ENCODE measurements around the gene ILKAP. TPM values are rescaled to one million over a fixed set of nuclear protein-coding genes. Genes with fewer than 3 reads are reported as not detected.

Gene ILKAP
- total RNA-seq, 1 experiment from 2014 or later, result 53.4 TPM

GRCh38 chr2:238220892-238221521 lies 17.5 kb upstream of the ILKAP start:
- no peak overlapping the region for H3K4me3 ChIP-seq (replicated peaks in 1 of 2; ENCODE audit: low read depth in 1 of 2, low read length in 2 of 2)
- H3K79me2 ChIP-seq (ENCODE audit: insufficient read depth, low read length), result no peaks in the 10 kb centered on the region
- no peaks in the 10 kb centered on the region for H4K20me1 ChIP-seq (ENCODE audit: insufficient read depth)
- no peak overlapping the region for H3K4me2 ChIP-seq (ENCODE audit: low read length)
- CTCF ChIA-PET, result no interaction called here
- no peak overlapping the region for H3K27ac ChIP-seq (ENCODE audit: low read depth, low read length)
- POLR2A ChIA-PET, result no interaction called here
- TF ChIP-seq ZBTB33 (IDR thresholded peaks at IDR 0.05; ENCODE audit: extremely low read depth, insufficient replicate concordance, low read length) (no peak), JUND (IDR thresholded peaks at IDR 0.05) (no peak), TCF7L2 (IDR thresholded peaks at IDR 0.05; ENCODE audit: borderline replicate concordance, extremely low read depth, insufficient read depth, insufficient read length) (no peak), CEBPB (IDR thresholded peaks at IDR 0.05; ENCODE audit: low read depth) (no peak), EGR1 (IDR thresholded peaks at IDR 0.05; ENCODE audit: low read depth) (no peak), SIN3A (IDR thresholded peaks at IDR 0.05; ENCODE audit: low read depth) (no peak), REST (IDR thresholded peaks at IDR 0.05; ENCODE audit: low read depth) (no peak), CTCF (IDR thresholded peaks at IDR 0.05 in 2 of 3, conservative IDR thresholded peaks at IDR 0.05 in 1 of 3; ENCODE audit: borderline replicate concordance in 1 of 3, insufficient read depth in 1 of 3, low read depth in 2 of 3, low read length in 2 of 3) (no peak), POLR2A (IDR thresholded peaks at IDR 0.05; ENCODE audit: borderline replicate concordance, extremely low read depth, insufficient read depth, insufficient read length) (no peak), EZH2 (IDR thresholded peaks at IDR 0.05) (no peak), ELF1 (IDR thresholded peaks at IDR 0.05; ENCODE audit: borderline replicate concordance, low read depth) (no peak), EZH2phosphoT487 (IDR thresholded peaks at IDR 0.05; ENCODE audit: borderline replicate concordance) (no peak), CBX3 (IDR thresholded peaks at IDR 0.05; ENCODE audit: low read depth) (no peak)
- RAD21 ChIA-PET (ENCODE audit: low non-redundant PET in 1 of 2, low total read pairs in 2 of 2, uncharacterized antibody in 2 of 2, unreplicated experiment in 2 of 2), result no interaction called here
- DNase-seq (ENCODE audit: low read depth, low spot score) (no peak), ATAC-seq (no peak)
- intact Hi-C loops (cut with micrococcal nuclease), result no loop called here
- H3K36me3 ChIP-seq (ENCODE audit: control insufficient read depth in 1 of 2, insufficient read depth in 2 of 2, low read length in 2 of 2), result no peaks in the 10 kb centered on the region
- no peak overlapping the region for H2AFZ ChIP-seq (ENCODE audit: low read depth, low read length, poor library complexity, severe bottlenecking)
- no peaks in the 10 kb centered on the region for H3K4me1 ChIP-seq (ENCODE audit: control insufficient read depth in 1 of 2, insufficient read depth in 2 of 2, low read length in 2 of 2)
- BruUV-seq (replicated peaks), result no TSS peak
- no peaks in the 10 kb centered on the region for H3K27me3 ChIP-seq (ENCODE audit: insufficient read depth, low read length)
- no peaks in the 10 kb centered on the region for H3K9me2 ChIP-seq (ENCODE audit: insufficient read depth)
- no peaks in the 10 kb centered on the region for H3K9me3 ChIP-seq (ENCODE audit: control insufficient read depth in 1 of 2, insufficient read depth in 1 of 2, low read depth in 1 of 2, low read length in 2 of 2)
- no peak overlapping the region for H3K9ac ChIP-seq (ENCODE audit: low read length)
